BJ (cell line): ENCODE data around the gene MYO5A. TPM values are rescaled to one million over a fixed set of nuclear protein-coding genes. Genes with fewer than 3 reads are reported as not detected.

ENCODE experiments used
- CTCF ChIA-PET: fragments of 350-600 bp; formaldehyde crosslinking; extraction: SDS; loops from one replicate; lab custom pipeline; 2021; ENCODE audit warnings: antibody characterized with exemption, inconsistent platforms; lab: Yijun Ruan, JAX
- POLR2A ChIA-PET: fragments of 300-600 bp; sonication (Branson Sonifier 250); formaldehyde crosslinking; extraction: SDS; loops from one replicate; lab custom pipeline; 2021; ENCODE audit warnings: antibody characterized with exemption; lab: Charles Lee
- DNase-seq: peaks from one replicate; pipeline ENCODE4 v3.0.0-alpha.2; 2011; ENCODE audit warnings: low read depth
- H3K27me3 ChIP-seq: 2 replicates; pipeline ENCODE4 v1.6.0; 2011; ENCODE audit warnings: low read length; ENCODE audit not compliant: control insufficient read depth, insufficient read depth
- H3K36me3 ChIP-seq: 2 replicates; pipeline ENCODE4 v1.5.1; 2011; ENCODE audit warnings: low read length; ENCODE audit not compliant: control insufficient read depth, insufficient read depth
- H3K4me3 ChIP-seq: 2 replicates; pipeline ENCODE4 v1.5.1; 2011; ENCODE audit warnings: low read depth, mild to moderate bottlenecking, control low read depth, low read length
- CTCF ChIP-seq: IDR thresholded peaks from 2 replicates; pipeline ENCODE4 v1.5.1; 2011; ENCODE audit warnings: low read depth, mild to moderate bottlenecking, control low read depth, inconsistent platforms, low read length, moderate library complexity; ENCODE audit not compliant: insufficient read depth
- polyA plus RNA-seq: library from polyadenylated mRNA; depleted of rRNA; stranded (reverse); fragments of >200 nt; gene quantifications from 2 replicates; pipeline ENCODE4 v1.2.3, GENCODE V29; 2011

Gene MYO5A
- polyA plus RNA-seq, 1 experiment, result 38.3 TPM

- DNase-seq, result no peak
- Histone ChIP-seq H3K4me3 (no peak overlapping the region), H3K36me3 (no peaks in the 10 kb centered on the region), H3K27me3 (no peaks in the 10 kb centered on the region)
- TF ChIP-seq CTCF, result no peak
- POLR2A ChIA-PET, result no interaction called here
- CTCF ChIA-PET, result no interaction called here
These were observed 26.1 kb downstream of the MYO5A start for GRCh38 chr15:52502608-52503007.

GRCh38 chr15:52499506-52499905 is 29.2 kb downstream of the MYO5A start:
- POLR2A ChIA-PET, result no interaction called here

GRCh38 chr15:52498706-52499105 is 30.0 kb downstream of the MYO5A start:
- H3K36me3 ChIP-seq, result no peaks in the 10 kb centered on the region
- POLR2A ChIA-PET, result no interaction called here
- no peaks in the 10 kb centered on the region for H3K27me3 ChIP-seq
- no peak overlapping the region for H3K4me3 ChIP-seq
- TF ChIP-seq CTCF, result no peak
- DNase-seq, result no peak
- CTCF ChIA-PET, result no interaction called here

More at GRCh38 chr15:52499506-52499905, 29.2 kb downstream of the MYO5A start:
- TF ChIP-seq CTCF, result no peak
- no peak for DNase-seq
- H3K4me3 ChIP-seq, result no peak overlapping the region
- H3K27me3 ChIP-seq, result no peaks in the 10 kb centered on the region
- CTCF ChIA-PET, result no interaction called here
- H3K36me3 ChIP-seq, result no peaks in the 10 kb centered on the region

- ChIA-PET POLR2A (no interaction called here), CTCF (interaction anchor here (1.1 to 1.2 kb wide), 3 partner anchors 10 to 33 kb away, joined by 3 to 4 read pairs (median 3); no protein-coding TSS in a partner anchor)
- no peak overlapping the region for H3K4me3 ChIP-seq
- peak; percentile 41 for DNase-seq
- TF ChIP-seq CTCF, result no peak
- H3K27me3 ChIP-seq, result no peaks in the 10 kb centered on the region
- no peaks in the 10 kb centered on the region for H3K36me3 ChIP-seq
These were observed 31.8 kb downstream of the MYO5A start for GRCh38 chr15:52496776-52497470.

- ChIA-PET CTCF (interaction anchor here (1.1 kb wide), 1 partner anchor 11 kb away, joined by 4 read pairs; no protein-coding TSS in a partner anchor), POLR2A (no interaction called here)
- DNase-seq, result no peak
These were observed 32.5 kb downstream of the MYO5A start for GRCh38 chr15:52496175-52496574.

More at GRCh38 chr15:52496175-52496574, 32.5 kb downstream of the MYO5A start:
- no peak overlapping the region for H3K4me3 ChIP-seq
- no peak for TF ChIP-seq CTCF
- H3K36me3 ChIP-seq, result no peaks in the 10 kb centered on the region
- H3K27me3 ChIP-seq, result no peaks in the 10 kb centered on the region
